ENCODE results near the gene JUND. TPM values are rescaled to one million over a fixed set of nuclear protein-coding genes. Genes with fewer than 3 reads are reported as not detected.

Gene JUND
- total and polyA plus RNA-seq, 2 of the 8 experiments (the other 6 are each of a cell fraction or from before 2014, with no cell fraction given): 54.0 to 77.5 TPM

DNA sequence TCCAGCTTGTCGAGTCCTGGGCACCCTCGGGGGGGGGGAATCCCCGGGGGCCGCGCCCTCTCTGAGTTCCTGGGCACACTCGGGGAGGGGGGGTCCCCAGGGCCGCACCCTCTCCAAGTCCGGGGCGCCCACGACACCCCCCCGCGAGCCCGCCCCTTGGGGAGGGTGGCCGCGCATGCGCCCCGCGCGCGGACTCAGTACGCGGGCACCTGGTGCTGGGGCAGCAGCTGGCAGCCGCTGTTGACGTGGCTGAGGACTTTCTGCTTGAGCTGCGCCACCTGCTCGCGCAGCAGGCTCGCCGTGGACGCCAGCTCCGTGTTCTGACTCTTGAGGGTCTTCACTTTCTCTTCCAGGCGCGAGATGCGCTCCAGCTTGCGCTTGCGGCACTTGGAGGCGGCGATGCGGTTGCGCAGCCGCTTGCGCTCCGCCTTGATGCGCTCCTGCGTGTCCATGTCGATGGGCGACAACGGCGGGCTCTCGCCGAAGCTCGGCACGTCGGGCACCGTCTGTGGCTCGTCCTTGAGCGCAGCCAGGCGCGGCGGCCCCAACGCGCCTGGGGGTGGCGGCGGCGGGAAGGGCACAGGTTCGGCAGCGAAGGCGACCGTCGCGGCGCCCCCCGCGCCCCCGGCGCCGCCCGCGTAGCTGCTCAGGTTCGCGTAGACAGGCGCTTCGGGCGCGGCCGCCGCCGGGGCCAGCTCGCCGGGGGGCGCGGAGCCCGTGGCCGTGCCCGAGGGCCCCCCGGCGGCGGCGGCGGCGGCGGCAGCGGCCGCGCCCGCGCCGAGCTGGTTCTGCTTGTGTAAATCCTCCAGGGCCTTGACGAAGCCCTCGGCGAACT lies 958 bp downstream of the JUND start (continued):
- TF ChIP-seq ASH2L (IDR thresholded peaks at IDR 0.05; ENCODE audit: low read length): no peak
- no peak for TF ChIP-seq BCL11A (IDR thresholded peaks at IDR 0.05; ENCODE audit: low read depth in 2 of 2, low read length in 2 of 2)
- TF ChIP-seq, protein P1, sequence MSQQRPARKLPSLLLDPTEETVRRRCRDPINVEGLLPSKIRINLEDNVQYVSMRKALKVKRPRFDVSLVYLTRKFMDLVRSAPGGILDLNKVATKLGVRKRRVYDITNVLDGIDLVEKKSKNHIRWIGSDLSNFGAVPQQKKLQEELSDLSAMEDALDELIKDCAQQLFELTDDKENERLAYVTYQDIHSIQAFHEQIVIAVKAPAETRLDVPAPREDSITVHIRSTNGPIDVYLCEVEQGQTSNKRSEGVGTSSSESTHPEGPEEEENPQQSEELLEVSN (IDR thresholded peaks at IDR 0.05): peak; percentile 48; the same call in 1 of the 2 replicates
- TF ChIP-seq KDM4A (IDR thresholded peaks at IDR 0.05; ENCODE audit: low read depth, low read length, severe bottlenecking): peak; percentile 24
- no peak for TF ChIP-seq EGR1 (IDR thresholded peaks at IDR 0.05; ENCODE audit: borderline replicate concordance, low read depth, low read length)
- 0 out of 2 replicates have a peak, but pooled peaks have one; percentile 17 for TF ChIP-seq GABPA (IDR thresholded peaks at IDR 0.05; ENCODE audit: borderline replicate concordance, insufficient read depth, low read length)
- no peak for TF ChIP-seq EZH2 (IDR thresholded peaks at IDR 0.05; ENCODE audit: low read depth, low read length, severe bottlenecking)
- TF ChIP-seq HDAC6 (IDR thresholded peaks at IDR 0.05; ENCODE audit: low read depth, low read length): no peak
- TF ChIP-seq KDM5A (IDR thresholded peaks at IDR 0.05; ENCODE audit: low read length): no peak
- no peak for TF ChIP-seq SIRT6 (IDR thresholded peaks at IDR 0.05; ENCODE audit: low read length)
- TF ChIP-seq, protein P2, sequence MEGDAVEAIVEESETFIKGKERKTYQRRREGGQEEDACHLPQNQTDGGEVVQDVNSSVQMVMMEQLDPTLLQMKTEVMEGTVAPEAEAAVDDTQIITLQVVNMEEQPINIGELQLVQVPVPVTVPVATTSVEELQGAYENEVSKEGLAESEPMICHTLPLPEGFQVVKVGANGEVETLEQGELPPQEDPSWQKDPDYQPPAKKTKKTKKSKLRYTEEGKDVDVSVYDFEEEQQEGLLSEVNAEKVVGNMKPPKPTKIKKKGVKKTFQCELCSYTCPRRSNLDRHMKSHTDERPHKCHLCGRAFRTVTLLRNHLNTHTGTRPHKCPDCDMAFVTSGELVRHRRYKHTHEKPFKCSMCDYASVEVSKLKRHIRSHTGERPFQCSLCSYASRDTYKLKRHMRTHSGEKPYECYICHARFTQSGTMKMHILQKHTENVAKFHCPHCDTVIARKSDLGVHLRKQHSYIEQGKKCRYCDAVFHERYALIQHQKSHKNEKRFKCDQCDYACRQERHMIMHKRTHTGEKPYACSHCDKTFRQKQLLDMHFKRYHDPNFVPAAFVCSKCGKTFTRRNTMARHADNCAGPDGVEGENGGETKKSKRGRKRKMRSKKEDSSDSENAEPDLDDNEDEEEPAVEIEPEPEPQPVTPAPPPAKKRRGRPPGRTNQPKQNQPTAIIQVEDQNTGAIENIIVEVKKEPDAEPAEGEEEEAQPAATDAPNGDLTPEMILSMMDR (IDR thresholded peaks at IDR 0.05; ENCODE audit: control extremely low read depth in 1 of 3, insufficient read depth in 1 of 3, low read depth in 1 of 3, low read length in 3 of 3): no peak
- TF ChIP-seq CBX5 (IDR thresholded peaks at IDR 0.05; ENCODE audit: low read depth, low read length): no peak
- no peak for TF ChIP-seq TEAD4 (IDR thresholded peaks at IDR 0.05; ENCODE audit: low read depth, low read length)
- TF ChIP-seq CREB1 (IDR thresholded peaks at IDR 0.05): 0 out of 2 replicates have a peak, but pooled peaks have one; percentile 13
- TF ChIP-seq SUZ12 (IDR thresholded peaks at IDR 0.05; ENCODE audit: low read length): no peak
- TF ChIP-seq RFX5 (IDR thresholded peaks at IDR 0.05; ENCODE audit: borderline replicate concordance, low read depth, low read length): no peak
- peak; percentile 43 for TF ChIP-seq NRF1 (IDR thresholded peaks at IDR 0.05; ENCODE audit: low read depth, low read length)
- TF ChIP-seq PHF8 (conservative IDR thresholded peaks at IDR 0.05; ENCODE audit: low read depth, low read length): no peak
- TF ChIP-seq SRF (IDR thresholded peaks at IDR 0.05; ENCODE audit: low read depth, low read length): no peak
- no peak for TF ChIP-seq TCF12 (IDR thresholded peaks at IDR 0.05; ENCODE audit: low read depth, low read length)
- TF ChIP-seq SIX5 (IDR thresholded peaks at IDR 0.05; ENCODE audit: low read depth, low read length): no peak
- no peak for TF ChIP-seq SP4 (IDR thresholded peaks at IDR 0.05; ENCODE audit: low read length)

Measured in H1 (cell line).